ENCODE measurements around the gene LRRC47.

The LRRC47 gene

DNA sequence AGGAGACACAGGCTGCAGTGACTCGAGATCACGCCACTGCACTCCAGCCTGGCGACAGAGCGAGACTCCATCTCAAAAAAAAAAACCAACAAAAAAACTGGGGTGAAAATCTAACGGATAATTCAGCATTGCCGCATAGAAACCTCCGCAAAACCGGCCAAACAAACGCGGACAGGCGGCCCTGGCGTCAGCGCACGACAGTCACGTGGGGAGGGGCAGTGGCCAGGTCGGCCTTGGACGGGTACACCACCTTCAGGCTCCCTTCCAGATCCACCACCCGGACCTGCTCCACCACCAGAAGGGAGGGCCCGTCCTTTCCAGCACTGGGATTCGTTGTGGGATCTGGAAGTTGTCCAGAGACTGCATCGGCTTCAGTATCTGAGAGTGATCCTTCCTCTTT, 15.4 kb downstream of the LRRC47 start:
- Histone ChIP-seq H3K27me3 (ENCODE audit: insufficient read depth, low read length) (no peaks in the 10 kb centered on the region), H3K4me2 (ENCODE audit: low read length) (no peak overlapping the region), H3K9ac (ENCODE audit: low read length) (no peak overlapping the region), H3K9me2 (ENCODE audit: low read depth, low read length) (no peaks in the 10 kb centered on the region), H4K20me1 (ENCODE audit: insufficient read depth, low read length) (no peaks in the 10 kb centered on the region), H2AFZ (ENCODE audit: low read length) (no peak overlapping the region), H3F3A (ENCODE audit: insufficient read depth, low read length) (no peaks in the 10 kb centered on the region), H3K4me1 (ENCODE audit: insufficient read depth, low read length, severe bottlenecking) (peaks cover 4% of the 10 kb centered on the region), H3K9me3 (ENCODE audit: low read length) (no peaks in the 10 kb centered on the region), H3K36me3 (ENCODE audit: insufficient read depth, low read length) (peaks cover 68% of the 10 kb centered on the region), H3K27ac (ENCODE audit: low read depth, low read length, poor library complexity, severe bottlenecking) (no peak overlapping the region), H3K79me2 (ENCODE audit: insufficient read depth, low read length) (no peaks in the 10 kb centered on the region), H3K4me3 (ENCODE audit: low read depth, low read length, poor library complexity, severe bottlenecking) (no peak overlapping the region)
- TF ChIP-seq EZH2 (IDR thresholded peaks at IDR 0.05; ENCODE audit: borderline replicate concordance, low read length): no peak
- TF ChIP-seq, protein P1, sequence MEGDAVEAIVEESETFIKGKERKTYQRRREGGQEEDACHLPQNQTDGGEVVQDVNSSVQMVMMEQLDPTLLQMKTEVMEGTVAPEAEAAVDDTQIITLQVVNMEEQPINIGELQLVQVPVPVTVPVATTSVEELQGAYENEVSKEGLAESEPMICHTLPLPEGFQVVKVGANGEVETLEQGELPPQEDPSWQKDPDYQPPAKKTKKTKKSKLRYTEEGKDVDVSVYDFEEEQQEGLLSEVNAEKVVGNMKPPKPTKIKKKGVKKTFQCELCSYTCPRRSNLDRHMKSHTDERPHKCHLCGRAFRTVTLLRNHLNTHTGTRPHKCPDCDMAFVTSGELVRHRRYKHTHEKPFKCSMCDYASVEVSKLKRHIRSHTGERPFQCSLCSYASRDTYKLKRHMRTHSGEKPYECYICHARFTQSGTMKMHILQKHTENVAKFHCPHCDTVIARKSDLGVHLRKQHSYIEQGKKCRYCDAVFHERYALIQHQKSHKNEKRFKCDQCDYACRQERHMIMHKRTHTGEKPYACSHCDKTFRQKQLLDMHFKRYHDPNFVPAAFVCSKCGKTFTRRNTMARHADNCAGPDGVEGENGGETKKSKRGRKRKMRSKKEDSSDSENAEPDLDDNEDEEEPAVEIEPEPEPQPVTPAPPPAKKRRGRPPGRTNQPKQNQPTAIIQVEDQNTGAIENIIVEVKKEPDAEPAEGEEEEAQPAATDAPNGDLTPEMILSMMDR (IDR thresholded peaks at IDR 0.05; ENCODE audit: low read length): no peak

DNA sequence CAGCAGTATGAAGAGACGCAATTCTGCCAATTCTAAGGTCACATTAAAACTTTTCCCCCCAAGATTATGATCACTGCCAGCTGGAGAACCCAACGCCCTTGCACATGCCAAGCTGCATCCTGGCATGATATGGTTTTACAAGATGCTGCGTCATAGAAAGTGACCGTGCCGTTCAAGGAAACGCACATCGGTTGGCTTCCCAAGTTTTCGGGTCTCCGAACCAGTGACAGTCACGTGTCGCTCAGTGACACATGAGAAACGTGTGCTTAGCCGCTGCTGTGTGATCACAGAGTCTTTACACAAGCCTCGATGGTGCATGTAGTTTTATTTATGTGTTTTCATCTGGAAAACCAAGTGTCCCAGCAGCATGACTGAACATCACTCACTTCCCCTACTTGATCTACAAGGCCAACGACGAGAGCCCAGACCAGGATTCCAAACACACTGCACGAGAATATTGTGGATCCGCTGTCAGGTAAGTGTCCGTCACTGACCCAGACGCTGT, 16.3 kb downstream of the LRRC47 start:
- H3K9me2 ChIP-seq (ENCODE audit: low read depth, low read length): no peaks in the 10 kb centered on the region
- H3K79me2 ChIP-seq (ENCODE audit: insufficient read depth, low read length): no peaks in the 10 kb centered on the region
- no peaks in the 10 kb centered on the region for H3K27me3 ChIP-seq (ENCODE audit: insufficient read depth, low read length)
- H3K9me3 ChIP-seq (ENCODE audit: low read length): no peaks in the 10 kb centered on the region
- H2AFZ ChIP-seq (ENCODE audit: low read length): no peak overlapping the region
- no peak overlapping the region for H3K4me2 ChIP-seq (ENCODE audit: low read length)
- no peak overlapping the region for H3K27ac ChIP-seq (ENCODE audit: low read depth, low read length, poor library complexity, severe bottlenecking)
- TF ChIP-seq EZH2 (IDR thresholded peaks at IDR 0.05; ENCODE audit: borderline replicate concordance, low read length): no peak
- TF ChIP-seq, protein P1 (IDR thresholded peaks at IDR 0.05; ENCODE audit: low read length): no peak
- H3K36me3 ChIP-seq (ENCODE audit: insufficient read depth, low read length): peaks cover 60% of the 10 kb centered on the region
- no peaks in the 10 kb centered on the region for H3F3A ChIP-seq (ENCODE audit: insufficient read depth, low read length)
- H3K4me3 ChIP-seq (ENCODE audit: low read depth, low read length, poor library complexity, severe bottlenecking): no peak overlapping the region
- H3K4me1 ChIP-seq (ENCODE audit: insufficient read depth, low read length, severe bottlenecking): peaks cover 14% of the 10 kb centered on the region
- no peak overlapping the region for H3K9ac ChIP-seq (ENCODE audit: low read length)
- no peaks in the 10 kb centered on the region for H4K20me1 ChIP-seq (ENCODE audit: insufficient read depth, low read length)

DNA sequence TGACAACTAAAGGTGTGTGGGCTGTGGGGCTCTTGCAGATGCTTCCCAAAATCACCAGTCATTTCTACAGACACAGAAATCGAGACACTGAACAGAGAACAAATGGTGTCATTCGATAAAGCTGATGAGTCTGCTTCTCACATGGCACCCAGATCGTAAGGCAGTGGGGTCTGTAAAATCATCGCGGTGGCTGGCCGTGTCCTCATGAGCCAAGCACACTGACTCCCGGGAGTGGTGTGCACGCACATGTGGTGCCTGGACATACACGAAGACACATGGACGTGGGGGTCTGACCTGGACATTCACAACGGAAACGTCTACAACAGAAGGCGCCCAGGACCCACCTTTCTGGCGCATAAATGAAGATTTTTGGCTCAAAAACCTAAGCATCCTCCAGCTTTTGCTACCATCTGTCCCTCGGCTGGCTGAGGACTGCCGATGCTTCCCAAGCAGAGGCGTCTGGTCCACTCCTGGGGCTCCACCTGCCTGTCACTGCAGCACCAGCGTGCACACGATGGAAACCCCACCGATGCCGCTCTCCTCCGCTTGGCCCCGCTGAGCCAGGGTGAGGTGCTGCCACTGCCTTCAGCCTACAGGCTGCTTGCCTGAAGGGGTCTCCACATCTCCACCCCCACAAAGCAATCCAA, 16.9 kb downstream of the LRRC47 start:
- Histone ChIP-seq H3K79me2 (ENCODE audit: insufficient read depth, low read length) (no peaks in the 10 kb centered on the region), H2AFZ (ENCODE audit: low read length) (no peak overlapping the region), H3K36me3 (ENCODE audit: insufficient read depth, low read length) (peaks cover 55% of the 10 kb centered on the region), H3K4me1 (ENCODE audit: insufficient read depth, low read length, severe bottlenecking) (peaks cover 14% of the 10 kb centered on the region), H3K27me3 (ENCODE audit: insufficient read depth, low read length) (no peaks in the 10 kb centered on the region), H4K20me1 (ENCODE audit: insufficient read depth, low read length) (no peaks in the 10 kb centered on the region), H3F3A (ENCODE audit: insufficient read depth, low read length) (no peaks in the 10 kb centered on the region), H3K9me3 (ENCODE audit: low read length) (no peaks in the 10 kb centered on the region), H3K4me2 (ENCODE audit: low read length) (no peak overlapping the region), H3K9me2 (ENCODE audit: low read depth, low read length) (no peaks in the 10 kb centered on the region), H3K9ac (ENCODE audit: low read length) (no peak overlapping the region), H3K27ac (ENCODE audit: low read depth, low read length, poor library complexity, severe bottlenecking) (no peak overlapping the region), H3K4me3 (ENCODE audit: low read depth, low read length, poor library complexity, severe bottlenecking) (no peak overlapping the region)
- TF ChIP-seq EZH2 (IDR thresholded peaks at IDR 0.05; ENCODE audit: borderline replicate concordance, low read length): no peak
- TF ChIP-seq, protein P1 (IDR thresholded peaks at IDR 0.05; ENCODE audit: low read length): no peak

Measured in OCI-LY1 (cell line).